Astrocyte (in vitro differentiated cells and primary cell): ENCODE results near the gene DNAI4. TPM values are rescaled to one million over a fixed set of nuclear protein-coding genes. Genes with fewer than 3 reads are reported as not detected.

ENCODE experiments used
- DNase-seq: peaks from one replicate; pipeline ENCODE4 v3.0.0-alpha.2; 2010; ENCODE audit warnings: low read depth
- FAIRE-seq: peaks from 2 replicates; lab custom pipeline; 2011; peaks lifted over from hg19 to GRCh38; lab: Jason Lieb, UNC
- H2AFZ ChIP-seq: 2 replicates; pipeline ENCODE4 v1.6.0; 2012; ENCODE audit warnings: low read depth, low read length, inconsistent platforms
- H3K27ac ChIP-seq: 2 replicates; pipeline ENCODE4 v1.5.1; 2011; ENCODE audit warnings: low read depth, low read length, inconsistent platforms
- H3K27me3 ChIP-seq: 2 replicates; pipeline ENCODE4 v1.6.0; 2011; ENCODE audit warnings: low read length, inconsistent platforms; ENCODE audit not compliant: insufficient read depth
- H3K36me3 ChIP-seq: 2 replicates; pipeline ENCODE4 v1.5.1; 2011; ENCODE audit warnings: low read length, inconsistent platforms; ENCODE audit not compliant: insufficient read depth
- H3K4me1 ChIP-seq: 2 replicates; pipeline ENCODE4 v1.5.1; 2011; ENCODE audit warnings: low read length, inconsistent platforms; ENCODE audit not compliant: insufficient read depth
- H3K4me2 ChIP-seq: 2 replicates; pipeline ENCODE4 v1.6.0; 2012; ENCODE audit warnings: low read length, inconsistent platforms
- H3K4me3 ChIP-seq: 2 replicates; pipeline ENCODE4 v1.5.1; 2011; ENCODE audit warnings: low read depth, mild to moderate bottlenecking, low read length, inconsistent platforms; ENCODE audit not compliant: insufficient read depth
- H3K79me2 ChIP-seq: 2 replicates; pipeline ENCODE4 v1.6.0; 2012; ENCODE audit warnings: mild to moderate bottlenecking, low read length, inconsistent platforms; ENCODE audit not compliant: insufficient read depth
- H3K9ac ChIP-seq: 2 replicates; pipeline ENCODE4 v1.6.0; 2012; ENCODE audit warnings: mild to moderate bottlenecking, low read length, inconsistent platforms
- H3K9me3 ChIP-seq: 2 replicates; pipeline ENCODE4 v1.5.1; 2012; ENCODE audit warnings: low read depth, mild to moderate bottlenecking, low read length, inconsistent platforms; ENCODE audit not compliant: insufficient read depth
- H4K20me1 ChIP-seq: 2 replicates; pipeline ENCODE4 v1.6.0; 2012; ENCODE audit warnings: low read length, inconsistent platforms; ENCODE audit not compliant: insufficient read depth
- H3K27ac Mint-ChIP-seq: one replicate; pipeline ENCODE4 v1.8.0; 2021; ENCODE audit warnings: mild to moderate bottlenecking, mixed read lengths; ENCODE audit not compliant: unreplicated experiment
- H3K27me3 Mint-ChIP-seq: one replicate; pipeline ENCODE4 v1.8.0; 2021; ENCODE audit warnings: low read depth, mixed read lengths; ENCODE audit not compliant: unreplicated experiment
- H3K36me3 Mint-ChIP-seq: one replicate; pipeline ENCODE4 v1.8.0; 2021; ENCODE audit warnings: low read depth, mixed read lengths; ENCODE audit not compliant: unreplicated experiment
- H3K4me1 Mint-ChIP-seq: one replicate; pipeline ENCODE4 v1.8.0; 2021; ENCODE audit warnings: low read depth, mixed read lengths; ENCODE audit not compliant: unreplicated experiment
- H3K4me3 Mint-ChIP-seq: one replicate; pipeline ENCODE4 v1.8.0; 2021; ENCODE audit warnings: mild to moderate bottlenecking, moderate library complexity, mixed read lengths; ENCODE audit not compliant: unreplicated experiment
- H3K9me3 Mint-ChIP-seq: one replicate; pipeline ENCODE4 v1.8.0; 2021; ENCODE audit warnings: mild to moderate bottlenecking, mixed read lengths; ENCODE audit not compliant: unreplicated experiment
- EZH2 ChIP-seq: IDR thresholded peaks from 2 replicates; pipeline ENCODE4 v1.6.1; 2012; ENCODE audit warnings: mild to moderate bottlenecking, low read length, inconsistent platforms; ENCODE audit not compliant: insufficient read depth
- total RNA-seq: library from RNA; stranded (reverse); gene quantifications from 2 replicates; pipeline ENCODE4 v1.2.1, GENCODE V29; 2021
- TF ChIP-seq, protein P1 (sequence below): IDR thresholded peaks from 2 replicates; pipeline ENCODE4 v1.5.1; 2011; ENCODE audit warnings: low read depth, mild to moderate bottlenecking, inconsistent platforms, low read length, moderate library complexity; ENCODE audit not compliant: insufficient read depth

DNAI4 gene
- total RNA-seq, 1 donor from 2014 or later, result 7.7 TPM

DNA sequence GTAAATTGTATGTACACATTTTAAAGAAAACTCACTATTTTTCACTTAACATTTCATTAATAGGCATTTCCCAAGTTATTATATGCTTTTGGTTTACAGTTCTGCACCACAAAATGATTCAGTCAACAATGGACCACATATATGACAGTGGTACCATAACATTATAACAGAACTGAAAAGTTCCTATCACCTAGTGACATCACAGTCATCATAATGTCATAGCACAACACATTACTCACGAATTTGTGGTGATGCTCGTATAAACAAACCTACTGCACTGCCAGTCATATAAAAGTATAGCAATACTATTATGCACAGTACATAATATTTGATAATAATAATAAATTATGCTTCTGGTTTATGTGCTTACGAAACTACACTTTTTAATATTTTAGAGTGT, 30.9 kb downstream of the DNAI4 start:
- no peak overlapping the region for H2AFZ ChIP-seq
- no peaks in the 10 kb centered on the region for H3K27me3 ChIP-seq
- H3K4me3 Mint-ChIP-seq, result no peak overlapping the region
- peaks cover 4% of the 10 kb centered on the region for H3K9me3 Mint-ChIP-seq
- FAIRE-seq (no peak), DNase-seq (no peak)
- no peaks in the 10 kb centered on the region for H3K4me1 Mint-ChIP-seq
- no peaks in the 10 kb centered on the region for H4K20me1 ChIP-seq
- no peak overlapping the region for H3K4me2 ChIP-seq
- peaks cover 4% of the 10 kb centered on the region for H3K36me3 Mint-ChIP-seq
- no peak overlapping the region for H3K9ac ChIP-seq
- no peak overlapping the region for H3K27ac ChIP-seq
- H3K79me2 ChIP-seq, result no peaks in the 10 kb centered on the region
- no peak for TF ChIP-seq EZH2
- TF ChIP-seq, protein P1, sequence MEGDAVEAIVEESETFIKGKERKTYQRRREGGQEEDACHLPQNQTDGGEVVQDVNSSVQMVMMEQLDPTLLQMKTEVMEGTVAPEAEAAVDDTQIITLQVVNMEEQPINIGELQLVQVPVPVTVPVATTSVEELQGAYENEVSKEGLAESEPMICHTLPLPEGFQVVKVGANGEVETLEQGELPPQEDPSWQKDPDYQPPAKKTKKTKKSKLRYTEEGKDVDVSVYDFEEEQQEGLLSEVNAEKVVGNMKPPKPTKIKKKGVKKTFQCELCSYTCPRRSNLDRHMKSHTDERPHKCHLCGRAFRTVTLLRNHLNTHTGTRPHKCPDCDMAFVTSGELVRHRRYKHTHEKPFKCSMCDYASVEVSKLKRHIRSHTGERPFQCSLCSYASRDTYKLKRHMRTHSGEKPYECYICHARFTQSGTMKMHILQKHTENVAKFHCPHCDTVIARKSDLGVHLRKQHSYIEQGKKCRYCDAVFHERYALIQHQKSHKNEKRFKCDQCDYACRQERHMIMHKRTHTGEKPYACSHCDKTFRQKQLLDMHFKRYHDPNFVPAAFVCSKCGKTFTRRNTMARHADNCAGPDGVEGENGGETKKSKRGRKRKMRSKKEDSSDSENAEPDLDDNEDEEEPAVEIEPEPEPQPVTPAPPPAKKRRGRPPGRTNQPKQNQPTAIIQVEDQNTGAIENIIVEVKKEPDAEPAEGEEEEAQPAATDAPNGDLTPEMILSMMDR, result no peak
- H3K27ac Mint-ChIP-seq, result no peak overlapping the region
- H3K4me1 ChIP-seq, result no peaks in the 10 kb centered on the region
- H3K36me3 ChIP-seq, result no peaks in the 10 kb centered on the region
- no peak overlapping the region for H3K4me3 ChIP-seq
- no peaks in the 10 kb centered on the region for H3K27me3 Mint-ChIP-seq
- no peaks in the 10 kb centered on the region for H3K9me3 ChIP-seq

DNA sequence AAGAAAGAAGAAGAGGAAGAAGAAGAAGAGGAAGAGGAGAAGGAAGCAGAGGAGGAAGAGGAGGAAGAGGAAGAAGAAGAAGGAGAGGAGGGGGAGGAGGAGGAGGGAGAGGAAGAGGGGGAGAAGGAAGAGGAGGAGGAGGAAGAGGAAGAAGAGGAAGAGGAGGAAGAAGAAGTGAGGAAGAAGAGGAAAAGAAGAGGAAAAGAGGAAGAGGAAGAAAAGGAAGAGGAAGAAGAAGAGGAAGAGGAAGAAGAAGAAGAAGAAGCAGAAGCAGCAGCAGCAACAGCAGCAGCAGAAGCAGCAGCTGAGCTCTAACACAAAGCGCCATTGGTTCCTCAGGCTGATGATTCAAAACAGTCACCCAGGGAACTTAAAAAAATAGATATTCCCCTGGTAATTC, 34.0 kb downstream of the DNAI4 start:
- no peak overlapping the region for H2AFZ ChIP-seq
- no peaks in the 10 kb centered on the region for H3K36me3 ChIP-seq
- no peaks in the 10 kb centered on the region for H4K20me1 ChIP-seq
- H3K4me3 ChIP-seq, result no peak overlapping the region
- Mint-ChIP-seq H3K27ac (no peak overlapping the region), H3K27me3 (no peaks in the 10 kb centered on the region), H3K9me3 (no peaks in the 10 kb centered on the region), H3K4me3 (no peak overlapping the region), H3K4me1 (no peaks in the 10 kb centered on the region), H3K36me3 (peaks cover 4% of the 10 kb centered on the region)
- no peaks in the 10 kb centered on the region for H3K79me2 ChIP-seq
- H3K4me1 ChIP-seq, result no peaks in the 10 kb centered on the region
- no peak for FAIRE-seq
- H3K27me3 ChIP-seq, result no peaks in the 10 kb centered on the region
- H3K27ac ChIP-seq, result no peak overlapping the region
- TF ChIP-seq, protein P1, result no peak
- no peak for TF ChIP-seq EZH2
- H3K4me2 ChIP-seq, result no peak overlapping the region
- no peak overlapping the region for H3K9ac ChIP-seq
- no peak for DNase-seq
- H3K9me3 ChIP-seq, result no peaks in the 10 kb centered on the region

DNA sequence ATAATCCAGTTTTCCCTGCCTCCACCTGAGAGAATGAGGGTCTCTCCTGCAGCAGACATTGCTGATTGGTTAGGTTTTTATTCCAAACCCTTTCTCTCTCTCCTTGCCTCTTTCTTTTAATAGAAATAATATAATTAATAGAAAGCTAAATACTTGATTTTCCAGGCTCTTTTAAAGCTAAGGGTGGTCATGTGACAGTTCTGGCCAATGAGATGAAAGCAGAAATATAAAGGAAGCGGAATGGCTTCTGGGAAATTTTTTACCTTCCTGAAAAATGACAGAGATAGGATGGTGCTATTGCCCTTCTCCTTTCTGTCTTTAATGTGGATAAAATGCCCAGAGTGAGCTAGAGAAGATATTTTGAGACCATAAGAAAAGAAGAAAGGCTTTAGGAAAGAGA, 35.6 kb downstream of the DNAI4 start:
- H3K9ac ChIP-seq, result no peak overlapping the region
- no peaks in the 10 kb centered on the region for H4K20me1 ChIP-seq
- FAIRE-seq (no peak), DNase-seq (no peak)
- H3K9me3 Mint-ChIP-seq, result no peaks in the 10 kb centered on the region
- H3K27me3 Mint-ChIP-seq, result no peaks in the 10 kb centered on the region
- H3K9me3 ChIP-seq, result no peaks in the 10 kb centered on the region
- no peak overlapping the region for H3K4me2 ChIP-seq
- H3K36me3 Mint-ChIP-seq, result peaks cover 4% of the 10 kb centered on the region
- H3K4me1 ChIP-seq, result no peaks in the 10 kb centered on the region
- no peak overlapping the region for H3K4me3 Mint-ChIP-seq
- H3K4me3 ChIP-seq, result no peak overlapping the region
- H3K4me1 Mint-ChIP-seq, result no peaks in the 10 kb centered on the region
- H3K27ac ChIP-seq, result no peak overlapping the region
- TF ChIP-seq EZH2, result no peak
- TF ChIP-seq, protein P1, result no peak
- H2AFZ ChIP-seq, result no peak overlapping the region
- H3K79me2 ChIP-seq, result no peaks in the 10 kb centered on the region
- no peaks in the 10 kb centered on the region for H3K36me3 ChIP-seq
- H3K27ac Mint-ChIP-seq, result no peak overlapping the region
- H3K27me3 ChIP-seq, result no peaks in the 10 kb centered on the region
